ENCODE measurements around the gene USP13.

The USP13 gene

DNA sequence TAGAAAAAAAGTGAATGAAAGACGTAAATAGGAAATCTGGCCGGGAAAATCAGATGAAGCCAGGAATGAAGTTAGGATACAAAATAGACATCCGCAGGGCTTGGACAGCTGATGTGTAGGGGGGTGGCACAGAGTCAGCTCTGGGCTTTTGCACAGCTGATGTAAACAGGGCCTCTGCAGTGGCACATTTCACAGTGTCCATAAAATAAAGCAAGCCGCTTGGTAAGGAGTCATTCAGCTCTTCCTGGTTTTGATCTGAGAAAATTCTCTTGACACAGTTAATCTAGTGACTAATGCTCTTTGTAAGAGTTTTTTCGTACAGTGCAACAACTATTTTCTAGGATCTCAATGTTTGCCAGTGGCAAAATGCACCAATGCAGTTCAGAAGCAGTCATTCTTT, 153.3 kb downstream of the USP13 start:
- TF ChIP-seq GATA3 (IDR thresholded peaks at IDR 0.05; ENCODE audit: low read depth, low read length) (no peak), GATA2 (IDR thresholded peaks at IDR 0.05; ENCODE audit: low read depth, low read length) (no peak)

DNA sequence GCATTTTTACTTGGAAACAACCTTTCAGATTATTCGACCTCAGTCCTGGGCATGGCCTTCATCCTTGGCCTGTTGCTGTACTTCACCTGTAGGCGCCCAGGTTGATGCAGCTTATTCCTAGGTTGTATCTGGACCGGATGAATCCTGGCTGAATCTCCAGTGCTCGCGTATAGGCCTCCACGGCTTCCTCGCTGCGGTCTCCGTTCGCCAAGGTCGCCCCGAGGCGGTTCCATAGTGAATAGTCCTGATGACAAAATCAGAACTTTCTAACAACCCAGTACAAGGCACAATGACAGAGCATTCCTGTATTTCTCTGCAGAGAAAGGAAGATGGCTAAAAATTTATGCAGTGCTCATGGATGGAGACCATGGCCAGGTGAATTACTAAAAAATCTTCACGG, 154.7 kb downstream of the USP13 start:
- TF ChIP-seq GATA3 (IDR thresholded peaks at IDR 0.05; ENCODE audit: low read depth, low read length) (no peak), GATA2 (IDR thresholded peaks at IDR 0.05; ENCODE audit: low read depth, low read length) (no peak)

DNA sequence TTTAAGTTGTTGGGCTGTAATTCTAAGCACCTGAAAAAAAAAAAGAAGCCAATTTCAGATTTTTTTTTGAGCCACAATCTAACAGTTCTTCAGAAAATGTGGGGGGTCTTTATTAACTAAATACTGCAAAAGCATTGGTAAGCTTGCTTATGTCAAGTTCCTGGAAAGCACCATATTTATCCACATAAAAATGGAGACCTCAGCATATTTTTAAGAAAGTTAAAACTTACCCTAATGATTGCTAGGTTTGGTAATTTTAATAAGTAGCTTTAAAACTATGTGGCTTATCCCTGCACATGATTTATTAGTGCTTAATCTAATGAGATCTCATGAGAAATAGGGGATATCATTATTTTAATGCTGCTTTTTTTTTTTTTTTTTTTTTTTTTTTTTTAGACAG, 156.8 kb downstream of the USP13 start:
- TF ChIP-seq GATA3 (IDR thresholded peaks at IDR 0.05; ENCODE audit: low read depth, low read length) (no peak), GATA2 (IDR thresholded peaks at IDR 0.05; ENCODE audit: low read depth, low read length) (no peak)

DNA sequence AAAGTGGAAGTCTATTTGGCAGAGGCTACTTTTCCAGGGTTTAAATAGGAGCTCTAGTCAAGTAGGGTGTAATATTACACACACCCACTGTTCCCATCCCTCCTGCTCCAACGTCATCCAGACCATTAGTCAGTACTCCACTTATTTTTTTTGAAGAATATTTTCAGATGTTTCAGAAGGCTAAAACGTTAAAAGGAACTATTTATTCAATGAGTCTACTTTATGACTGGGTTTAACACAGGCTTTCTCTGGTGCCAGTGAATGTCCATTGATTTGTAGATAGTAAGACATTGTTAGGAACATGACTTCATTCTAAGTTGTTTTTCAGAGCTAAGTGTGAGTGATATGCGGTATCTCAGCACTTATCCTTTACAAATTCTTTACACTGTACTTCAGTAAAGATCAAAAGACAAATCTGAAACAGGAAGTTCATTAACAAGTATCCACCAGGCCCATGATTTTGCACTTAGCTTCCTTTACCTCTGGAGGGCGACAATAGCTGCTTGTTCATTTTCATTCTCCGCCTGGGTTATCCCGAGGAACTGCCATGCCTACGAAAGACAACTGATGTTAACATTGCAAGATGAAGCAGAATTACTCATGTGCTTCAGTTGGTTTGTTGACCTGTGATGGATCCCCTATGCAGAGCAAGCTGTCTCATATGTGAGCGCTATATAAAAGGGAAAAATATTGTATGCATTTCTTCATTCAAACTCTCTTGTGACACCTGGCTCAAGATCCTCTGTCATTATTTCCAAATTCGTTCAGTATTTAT, 158.7 kb downstream of the USP13 start:
- TF ChIP-seq GATA3 (IDR thresholded peaks at IDR 0.05; ENCODE audit: low read depth, low read length) (no peak), GATA2 (IDR thresholded peaks at IDR 0.05; ENCODE audit: low read depth, low read length) (no peak)

DNA sequence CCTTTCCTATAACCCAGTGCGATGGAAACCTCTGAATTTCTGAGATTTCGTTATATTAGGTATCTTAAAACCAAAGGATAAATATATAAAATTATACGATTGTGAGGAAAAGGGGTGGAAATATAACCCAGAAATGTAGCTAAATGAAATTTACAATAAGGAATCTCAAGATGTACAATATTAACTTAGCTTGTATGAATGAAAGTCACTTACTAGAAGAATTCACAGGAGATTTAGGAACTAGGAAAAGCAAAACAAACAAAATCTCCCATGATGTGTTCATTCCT, 159.2 kb downstream of the USP13 start:
- no peak for TF ChIP-seq GATA3 (IDR thresholded peaks at IDR 0.05; ENCODE audit: low read depth, low read length)
- TF ChIP-seq GATA2 (IDR thresholded peaks at IDR 0.05; ENCODE audit: low read depth, low read length): no peak

DNA sequence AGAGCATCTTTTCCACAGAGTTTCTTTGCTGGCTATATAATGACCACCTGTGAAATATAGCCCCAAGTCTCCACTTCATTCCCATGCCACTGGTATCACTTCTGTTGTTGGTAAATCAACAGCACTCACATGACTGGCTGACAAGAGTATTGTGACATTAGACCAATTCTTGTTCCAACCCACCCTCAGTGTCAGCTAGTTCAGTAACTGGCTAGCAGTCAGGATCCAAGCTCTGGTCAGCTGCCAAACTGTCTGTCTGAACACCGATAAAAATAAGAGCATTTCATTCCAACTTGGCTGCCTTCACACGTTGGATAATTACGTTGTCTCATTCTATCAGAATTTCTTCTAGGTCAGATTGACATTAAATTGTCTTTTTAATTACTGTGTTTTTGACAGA, 166.5 kb downstream of the USP13 start:
- TF ChIP-seq GATA2 (IDR thresholded peaks at IDR 0.05; ENCODE audit: low read depth, low read length): no peak
- TF ChIP-seq GATA3 (IDR thresholded peaks at IDR 0.05; ENCODE audit: low read depth, low read length): no peak

DNA sequence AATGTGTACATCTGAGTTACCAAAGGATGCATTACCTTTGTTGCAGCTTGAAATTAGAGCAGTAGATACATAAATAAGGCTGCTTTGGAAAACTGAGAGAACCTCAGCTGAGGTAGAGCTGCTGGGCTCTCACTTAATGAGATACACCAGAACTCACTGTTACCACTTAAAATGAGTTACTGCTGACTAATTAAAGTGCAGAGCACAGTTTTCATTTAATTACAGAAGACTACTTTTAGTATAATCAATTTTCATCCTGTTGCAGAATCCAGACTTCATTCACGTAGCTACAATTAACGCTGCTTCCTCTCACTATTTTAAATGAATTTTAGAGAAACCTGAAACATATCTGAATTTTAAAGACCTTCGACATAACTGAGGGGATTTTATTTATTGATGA, 169.5 kb downstream of the USP13 start:
- no peak for TF ChIP-seq GATA3 (IDR thresholded peaks at IDR 0.05; ENCODE audit: low read depth, low read length)
- TF ChIP-seq GATA2 (IDR thresholded peaks at IDR 0.05; ENCODE audit: low read depth, low read length): no peak

DNA sequence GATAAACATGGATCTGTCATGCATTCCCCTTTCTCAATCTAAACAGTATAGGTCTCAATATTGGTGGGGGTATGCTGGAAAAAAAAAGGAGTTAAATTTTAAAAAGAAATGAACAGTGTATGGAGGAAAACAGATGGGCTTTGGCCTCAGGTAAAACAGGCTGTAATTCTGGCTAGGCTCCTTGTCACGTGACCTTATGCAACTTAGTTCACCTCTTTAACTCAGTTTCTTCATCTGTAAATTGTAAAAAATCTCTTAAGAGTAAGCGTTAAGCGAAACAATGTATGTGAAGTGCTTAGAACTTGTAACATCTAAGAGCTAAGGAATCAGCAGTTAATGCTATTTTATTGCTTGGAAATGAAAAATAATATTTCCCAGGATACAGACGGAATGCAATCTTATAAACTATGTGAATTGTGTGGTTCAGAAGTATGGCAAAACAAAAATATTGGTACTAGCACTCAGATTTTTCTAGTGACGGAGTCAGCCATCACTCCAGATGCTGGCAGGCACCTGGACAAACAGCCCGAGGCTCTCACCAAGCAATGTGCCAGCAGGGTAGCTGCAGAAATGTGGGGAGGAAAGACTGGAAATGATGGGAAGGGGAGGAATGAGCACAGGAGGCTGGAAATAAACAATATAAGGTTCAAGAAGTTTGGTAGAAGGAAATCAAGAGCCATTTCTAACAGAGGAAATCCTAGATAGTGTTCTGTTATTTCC, 172.8 kb downstream of the USP13 start:
- TF ChIP-seq GATA3 (IDR thresholded peaks at IDR 0.05; ENCODE audit: low read depth, low read length) (no peak), GATA2 (IDR thresholded peaks at IDR 0.05; ENCODE audit: low read depth, low read length) (no peak)

DNA sequence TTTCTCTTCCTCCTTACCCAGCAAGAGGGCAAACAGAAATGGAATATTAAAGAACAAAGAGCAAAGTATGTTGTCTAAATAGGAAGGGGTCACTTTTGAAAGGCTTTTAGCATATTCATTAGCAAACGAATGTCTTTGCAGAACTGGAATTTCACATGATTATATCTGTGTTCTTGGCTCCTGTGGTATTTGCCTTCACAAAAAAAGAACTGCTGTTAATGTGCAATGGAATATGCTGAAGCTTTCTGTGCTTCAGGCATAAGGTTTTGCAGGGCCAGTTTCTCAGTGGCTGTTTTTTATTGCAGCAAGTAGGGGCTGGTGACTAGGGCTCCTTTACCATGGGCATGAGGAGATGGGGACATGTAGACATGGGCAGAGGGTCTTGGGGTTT, 173.4 kb downstream of the USP13 start:
- no peak for TF ChIP-seq GATA2 (IDR thresholded peaks at IDR 0.05; ENCODE audit: low read depth, low read length)
- TF ChIP-seq GATA3 (IDR thresholded peaks at IDR 0.05; ENCODE audit: low read depth, low read length): no peak

DNA sequence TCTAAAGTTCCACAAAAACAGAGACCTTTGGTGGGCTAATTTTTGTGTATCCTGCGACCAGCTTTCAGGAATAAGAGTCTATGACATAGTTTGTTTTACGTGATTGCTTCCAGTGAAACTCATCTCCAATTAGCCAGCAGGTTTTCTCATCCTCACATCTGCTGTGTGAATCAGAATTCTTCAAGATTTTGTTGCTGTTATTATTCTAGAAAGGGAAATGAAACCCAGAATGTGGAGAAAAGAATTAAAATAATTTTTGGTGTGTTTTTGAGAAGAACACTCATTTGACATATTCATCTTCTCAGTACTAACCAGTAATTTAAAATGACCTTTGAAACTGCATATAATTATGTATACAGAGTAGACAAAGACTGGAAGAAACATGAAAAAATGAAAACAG, 175.9 kb downstream of the USP13 start:
- TF ChIP-seq GATA2 (IDR thresholded peaks at IDR 0.05; ENCODE audit: low read depth, low read length): no peak
- no peak for TF ChIP-seq GATA3 (IDR thresholded peaks at IDR 0.05; ENCODE audit: low read depth, low read length)

DNA sequence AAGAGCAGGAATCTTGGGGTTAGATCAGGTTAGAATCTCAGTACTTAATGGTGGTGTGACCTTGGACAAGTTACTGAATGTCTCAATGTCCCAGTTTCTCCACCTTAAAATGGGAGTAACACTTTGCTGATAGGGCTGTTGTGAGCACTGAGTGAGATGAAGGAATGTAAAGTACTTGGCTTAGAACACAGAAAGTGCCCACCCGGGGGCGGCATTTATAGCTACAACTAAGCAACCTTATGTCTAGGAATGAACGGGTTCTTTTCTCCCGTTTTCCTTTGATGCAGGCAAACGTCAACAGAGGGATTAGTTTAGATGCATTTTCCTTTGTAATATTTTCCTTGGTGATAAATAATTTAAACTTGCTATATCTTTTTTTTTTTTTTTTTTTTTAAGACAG, 176.6 kb downstream of the USP13 start:
- TF ChIP-seq GATA2 (IDR thresholded peaks at IDR 0.05; ENCODE audit: low read depth, low read length) (no peak), GATA3 (IDR thresholded peaks at IDR 0.05; ENCODE audit: low read depth, low read length) (no peak)

DNA sequence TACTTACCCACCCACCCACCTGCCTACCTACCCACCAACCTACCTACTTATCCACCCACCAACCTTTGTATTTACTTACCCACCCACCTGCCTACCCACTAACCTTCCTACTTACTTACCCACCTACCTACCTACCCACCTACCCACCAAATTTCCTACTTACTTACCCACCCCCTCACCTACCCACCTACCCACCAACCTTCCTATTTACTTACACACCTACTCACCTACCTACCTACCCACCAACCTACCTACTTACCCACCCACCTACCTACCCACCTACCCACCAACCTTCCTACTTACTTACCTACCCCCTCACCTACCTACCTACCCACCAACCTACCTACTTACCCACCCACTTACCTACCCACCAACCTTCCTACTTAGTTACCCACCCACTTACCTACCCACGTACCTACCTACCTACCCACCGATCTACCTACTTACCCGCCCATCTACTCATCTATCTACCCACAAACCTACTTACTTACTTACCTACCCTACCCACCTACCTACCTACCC, 179.6 kb downstream of the USP13 start:
- TF ChIP-seq GATA3 (IDR thresholded peaks at IDR 0.05; ENCODE audit: low read depth, low read length): no peak
- no peak for TF ChIP-seq GATA2 (IDR thresholded peaks at IDR 0.05; ENCODE audit: low read depth, low read length)

DNA sequence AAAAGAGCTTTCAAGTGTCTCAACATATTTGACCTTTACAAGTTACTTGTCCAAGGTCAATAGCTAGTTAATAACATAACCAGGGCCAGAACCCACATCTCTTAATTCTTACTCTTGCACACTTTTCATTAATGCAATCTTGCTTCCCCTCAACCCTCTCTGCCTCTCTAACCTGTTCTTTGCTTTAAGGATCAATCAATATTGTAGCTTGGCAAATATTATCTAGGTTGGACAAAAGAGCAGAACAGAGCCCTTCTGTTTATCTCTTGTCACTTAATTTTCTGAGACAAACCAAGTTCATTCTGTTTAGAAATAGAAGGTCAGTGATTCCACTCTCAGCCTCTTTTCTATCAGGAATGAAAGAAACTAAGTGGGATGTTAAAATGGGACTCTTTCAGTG, 180.5 kb downstream of the USP13 start:
- TF ChIP-seq GATA3 (IDR thresholded peaks at IDR 0.05; ENCODE audit: low read depth, low read length) (no peak), GATA2 (IDR thresholded peaks at IDR 0.05; ENCODE audit: low read depth, low read length) (no peak)

DNA sequence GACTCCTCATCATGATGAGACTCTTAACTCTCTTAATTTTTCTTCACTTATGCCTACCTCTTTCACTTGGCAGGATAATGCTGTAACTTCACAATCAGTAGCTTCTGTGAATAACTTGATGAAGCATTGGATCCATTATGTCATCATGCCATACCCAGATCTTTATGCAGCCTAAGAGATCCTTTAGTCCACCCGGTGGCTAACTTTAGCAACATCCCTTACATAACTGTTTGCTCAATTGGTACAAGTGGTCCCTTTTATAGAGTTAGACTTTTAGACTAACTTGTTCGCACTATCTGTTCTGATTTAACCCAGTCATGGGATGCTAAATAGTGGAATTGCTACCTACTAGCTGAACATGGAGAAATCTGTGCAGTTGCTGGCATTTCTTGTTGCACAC, 184.5 kb downstream of the USP13 start:
- TF ChIP-seq GATA2 (IDR thresholded peaks at IDR 0.05; ENCODE audit: low read depth, low read length) (no peak), GATA3 (IDR thresholded peaks at IDR 0.05; ENCODE audit: low read depth, low read length) (no peak)

Data from SH-SY5Y (cell line).